HG03432 (cell line): Measurements from ENCODE around the gene DCP1B.
A peak's percentile ranks its signal among the peaks of the same experiment; 100 is the strongest.

Experiments
- ATAC-seq: cut with Tn5 transposase; IDR thresholded peaks from one replicate; pipeline ENCODE4 v1.9.1; 2021; ENCODE audit warnings: mild to moderate bottlenecking, moderate library complexity; ENCODE audit not compliant: unreplicated experiment

DCP1B gene

DNA sequence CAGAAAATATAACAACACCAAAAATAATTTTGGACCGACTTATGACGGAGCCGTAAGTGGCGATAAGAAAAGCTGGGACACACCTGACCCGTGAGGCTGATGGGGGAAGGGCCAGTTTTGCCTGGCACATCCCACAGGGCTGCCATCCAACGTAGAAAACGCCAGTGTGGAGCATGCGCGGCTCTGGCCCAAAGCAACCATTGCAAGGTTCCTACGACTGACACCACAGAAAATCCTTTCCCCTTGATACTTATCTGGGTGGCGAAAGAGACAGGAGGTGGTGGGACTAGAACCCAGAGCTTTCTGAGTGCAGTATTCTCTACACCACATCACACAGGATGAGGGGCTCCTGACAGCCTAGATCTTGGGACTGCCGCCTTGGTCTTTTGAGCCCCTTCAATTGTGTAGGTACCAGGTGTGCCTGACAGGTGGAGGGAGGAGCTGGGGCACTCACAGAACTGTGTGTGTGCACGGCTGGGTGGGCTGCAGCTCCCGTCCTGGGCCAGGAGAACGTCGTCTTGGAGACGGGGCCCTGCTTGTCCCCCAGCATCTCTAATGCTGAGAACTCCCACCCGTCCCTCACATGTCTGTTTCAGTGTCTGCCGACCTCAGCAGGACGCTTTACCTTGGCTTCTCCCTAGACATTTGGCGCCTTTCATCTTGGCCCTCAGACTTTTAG lies 68.4 kb downstream of the DCP1B start:
- ATAC-seq = no peak

GRCh38 chr12:1935242-1935641 lies 69.0 kb downstream of the DCP1B start:
- no peak for ATAC-seq

GRCh38 chr12:1934831-1935230 lies 69.4 kb downstream of the DCP1B start:
- ATAC-seq = no peak

GRCh38 chr12:1934068-1934467 lies 70.2 kb downstream of the DCP1B start:
- ATAC-seq = no peak

- peak; percentile 69 for ATAC-seq
Measured at GRCh38 chr12:1933342-1934051, 70.8 kb downstream of the DCP1B start.

- ATAC-seq = no peak
Measured at GRCh38 chr12:1932264-1932777, 71.9 kb downstream of the DCP1B start.

GRCh38 chr12:1931642-1932041 lies 72.6 kb downstream of the DCP1B start:
- no peak for ATAC-seq

GRCh38 chr12:1930803-1931597 lies 73.3 kb downstream of the DCP1B start:
- no peak for ATAC-seq

- no peak for ATAC-seq
Measured at GRCh38 chr12:1929985-1930802, 74.1 kb downstream of the DCP1B start.

GRCh38 chr12:1929241-1929984 lies 74.8 kb downstream of the DCP1B start:
- ATAC-seq = no peak

DNA sequence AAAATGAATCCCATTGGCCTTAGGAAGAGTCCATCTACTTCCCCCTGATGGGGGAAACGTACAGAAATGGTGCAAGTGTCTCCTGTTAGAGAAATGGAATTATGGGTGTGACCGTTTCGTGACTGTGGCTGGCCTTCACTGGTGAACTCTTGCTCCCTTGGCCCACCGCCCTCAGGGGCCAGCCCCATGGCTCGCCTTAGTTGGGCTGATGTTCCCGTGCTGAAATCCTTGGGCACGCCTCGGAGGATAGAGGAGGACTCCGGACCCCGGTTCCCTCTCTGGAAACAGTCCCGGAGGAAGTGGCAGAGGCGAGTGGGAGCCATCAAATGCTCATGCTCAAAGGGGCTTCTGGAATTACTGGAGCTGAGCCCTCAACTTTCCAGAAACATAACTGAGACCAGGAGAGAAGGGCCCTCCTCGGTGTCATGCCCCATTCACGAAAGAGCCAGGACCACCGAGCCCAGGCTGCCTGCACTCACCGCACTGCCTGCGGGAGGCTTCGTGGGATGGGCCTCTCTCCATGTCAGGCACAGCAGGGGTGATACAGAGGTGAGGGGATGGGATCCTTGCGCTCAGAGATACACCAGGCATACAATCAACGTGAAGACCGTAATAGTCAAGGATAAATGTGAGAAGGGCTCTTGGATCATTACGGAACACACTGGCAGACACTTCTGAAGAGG lies 75.7 kb downstream of the DCP1B start:
- no peak for ATAC-seq

DNA sequence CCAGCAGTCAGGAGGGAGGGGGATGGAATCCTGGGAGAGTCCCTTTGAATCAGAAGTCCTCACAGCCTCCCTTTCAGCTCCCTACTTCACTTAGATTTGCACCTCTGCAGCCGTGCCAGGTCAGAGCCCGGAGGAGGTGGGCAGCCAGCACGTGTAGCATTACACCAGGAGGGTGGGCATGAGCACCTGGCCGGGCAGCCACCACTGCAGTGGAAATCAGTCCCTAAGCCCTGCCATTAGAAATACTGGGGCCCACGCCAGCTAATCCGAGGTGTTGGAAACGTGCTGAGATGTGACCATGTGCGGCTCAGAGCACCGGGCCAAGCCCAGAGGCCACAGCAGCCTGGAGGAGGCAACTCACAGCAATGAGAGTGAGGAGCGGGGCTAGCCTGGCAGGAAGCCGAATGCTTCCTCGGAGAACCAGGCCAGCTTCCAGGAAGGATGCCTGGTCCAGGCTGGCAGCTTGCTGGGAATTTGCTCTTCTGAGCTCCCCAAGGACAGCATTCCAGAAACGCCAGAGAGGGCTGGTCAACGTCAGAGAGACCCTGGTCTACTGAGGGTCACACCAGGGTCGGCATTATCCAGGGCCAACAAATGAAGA lies 76.4 kb downstream of the DCP1B start:
- ATAC-seq = no peak

GRCh38 chr12:1927051-1927680 lies 77.1 kb downstream of the DCP1B start:
- no peak for ATAC-seq

DNA sequence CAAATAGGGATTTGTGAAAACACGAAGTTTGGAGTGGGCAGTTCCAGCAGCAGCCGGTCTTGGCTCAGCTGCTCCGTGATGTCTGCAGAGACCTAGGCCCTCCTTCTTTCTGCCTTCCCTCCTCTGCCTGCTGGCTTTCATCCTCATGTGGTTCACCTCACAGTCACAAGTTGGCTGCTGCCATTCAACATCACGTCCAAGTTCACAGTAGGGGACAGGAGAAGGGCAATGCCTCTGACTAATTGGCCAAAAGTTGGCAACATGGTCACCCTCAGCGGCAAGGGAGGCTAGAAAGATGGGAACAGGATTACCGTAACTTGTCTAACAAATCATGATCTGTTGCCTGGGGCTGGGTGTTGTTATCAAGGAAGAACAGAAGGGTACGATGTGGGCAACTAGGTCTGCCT lies 78.0 kb downstream of the DCP1B start:
- no peak for ATAC-seq

DNA sequence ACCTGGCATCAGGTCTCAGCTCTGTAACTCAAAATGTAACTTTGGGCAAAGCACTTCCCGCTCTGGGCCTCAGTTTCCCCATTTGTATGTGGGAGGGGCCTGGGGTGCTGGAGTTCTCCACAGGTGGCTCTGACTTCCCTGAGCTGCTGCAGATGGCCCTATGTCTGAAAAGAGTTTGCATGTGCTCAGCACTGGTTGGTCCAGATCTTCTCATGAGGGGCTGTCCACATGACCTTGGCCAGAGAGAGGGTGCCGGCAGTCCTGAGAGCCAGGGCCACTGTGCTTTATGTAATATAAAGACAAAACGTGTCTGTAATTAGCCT lies 78.6 kb downstream of the DCP1B start:
- ATAC-seq = no peak

DNA sequence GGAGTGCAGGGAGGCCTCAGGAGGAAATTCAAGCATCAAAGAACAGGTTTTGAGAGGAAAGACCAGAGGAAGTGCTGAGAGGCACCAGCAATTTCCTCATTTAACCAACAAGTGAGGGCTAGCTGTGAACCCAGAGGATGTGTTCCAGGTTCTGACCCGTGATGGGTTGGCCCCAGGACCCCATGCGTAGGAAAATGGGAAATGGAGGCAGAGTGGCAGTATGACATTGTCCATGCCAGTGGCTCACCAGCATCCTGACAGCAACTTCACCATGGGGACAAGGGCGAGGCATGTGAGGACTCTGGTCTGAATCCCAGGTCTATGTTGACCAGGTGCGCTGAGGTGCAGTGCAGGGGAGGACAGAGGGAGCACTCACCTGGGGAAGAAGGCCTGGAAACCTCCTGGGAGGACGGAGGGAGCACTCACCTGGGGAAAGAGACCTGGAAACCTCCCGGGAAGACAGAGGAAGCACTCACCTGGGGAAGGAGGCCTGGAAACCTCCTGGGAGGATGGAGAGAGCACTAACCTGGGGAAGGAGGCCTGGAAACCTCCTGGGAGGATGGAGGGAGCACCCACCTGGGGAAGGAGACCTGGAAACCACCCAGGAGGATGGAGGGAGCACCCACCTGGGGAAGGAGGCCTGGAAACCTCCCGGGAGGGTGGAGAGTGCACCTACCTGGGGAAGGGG lies 79.1 kb downstream of the DCP1B start:
- peak; percentile 4 for ATAC-seq

- ATAC-seq = no peak
Measured at GRCh38 chr12:1922985-1923384, 81.3 kb downstream of the DCP1B start.

DNA sequence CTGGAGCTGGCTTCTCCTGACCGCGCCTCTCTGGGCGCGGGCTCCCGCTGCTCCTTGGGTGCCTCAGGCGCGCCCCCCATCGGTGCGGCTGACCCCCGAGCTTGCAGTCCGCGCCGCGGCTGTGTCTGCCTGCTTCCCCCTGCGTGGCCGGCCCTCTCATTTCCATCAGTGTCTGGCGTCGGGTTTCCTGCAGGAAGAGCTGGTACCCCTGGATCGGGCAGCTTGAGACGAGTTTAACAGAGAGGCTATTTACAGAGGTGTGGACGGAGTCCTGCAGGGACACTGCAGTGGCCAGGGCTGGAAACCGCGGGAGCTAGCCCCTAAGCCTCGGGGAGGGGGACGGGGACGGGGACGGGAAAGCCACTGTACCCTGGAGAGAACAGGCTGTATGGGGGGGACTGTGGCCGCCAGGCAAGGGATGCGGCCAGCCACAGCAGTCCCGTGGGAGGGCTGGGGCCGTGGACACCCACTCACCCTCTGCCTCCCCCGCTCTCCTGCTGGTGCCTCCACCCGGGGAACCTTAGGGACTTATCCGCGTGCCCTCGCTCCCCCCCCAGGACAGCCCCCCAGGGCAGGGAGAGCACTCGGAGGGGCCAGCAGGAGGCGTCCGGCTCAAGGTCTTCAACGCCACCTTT lies 82.1 kb downstream of the DCP1B start:
- no peak for ATAC-seq
